ENCODE data around the gene CHRNA1. TPM values are rescaled to one million over a fixed set of nuclear protein-coding genes. Genes with fewer than 3 reads are reported as not detected.

Gene CHRNA1
- total RNA-seq, 4 donors from 2014 or later: not detected

- Histone ChIP-seq H3K4me1 (peaks cover 0 to 15% (median 2%) of the 10 kb centered on the region in 4 donors), H3K36me3 (no peaks in the 10 kb centered on the region), H3K27me3 (no peaks in the 10 kb centered on the region), H3K9me3 (no peaks in the 10 kb centered on the region), H3K4me3 (no peak overlapping the region), H3K27ac (no peak overlapping the region)
- 84 to 87% methylated on average over 5 of the region's 5 CpGs for WGBS, 2 donors
- DNase-seq (ENCODE audit: low spot score in 2 of 2): no peak
- no peak for TF ChIP-seq POLR2A (IDR thresholded peaks at IDR 0.05)
Measured at GRCh38 chr2:174779361-174779928, 15.2 kb upstream of the CHRNA1 start.

- Histone ChIP-seq H3K27me3 (no peaks in the 10 kb centered on the region), H3K27ac (peak overlapping the region in 2 of 4 donors; percentile 45 to 48), H3K36me3 (no peaks in the 10 kb centered on the region), H3K4me1 (peaks cover 0 to 15% (median 2%) of the 10 kb centered on the region in 4 donors), H3K9me3 (no peaks in the 10 kb centered on the region), H3K4me3 (no peak overlapping the region)
- peak; percentile 22 to 39 for DNase-seq (ENCODE audit: low spot score in 2 of 2)
- no peak for TF ChIP-seq CTCF (IDR thresholded peaks at IDR 0.05)
- no peak for TF ChIP-seq POLR2A (IDR thresholded peaks at IDR 0.05)
- TF ChIP-seq EP300 (IDR thresholded peaks at IDR 0.05): peak in 1 of 2 donors; percentile 53
- 52 to 62% methylated on average over 13 of the region's 13 CpGs for WGBS, 2 donors
Measured at GRCh38 chr2:174778085-174778981, 14.1 kb upstream of the CHRNA1 start.

- Histone ChIP-seq H3K36me3 (no peaks in the 10 kb centered on the region), H3K27me3 (no peaks in the 10 kb centered on the region), H3K9me3 (no peaks in the 10 kb centered on the region), H3K4me3 (no peak overlapping the region), H3K4me1 (peaks cover 0 to 15% (median 8%) of the 10 kb centered on the region in 4 donors), H3K27ac (no peak overlapping the region)
- 75 to 78% methylated on average over 5 of the region's 5 CpGs for WGBS, 2 donors
- no peak for DNase-seq (ENCODE audit: low spot score in 2 of 2)
- TF ChIP-seq POLR2A (IDR thresholded peaks at IDR 0.05) (no peak), EP300 (IDR thresholded peaks at IDR 0.05) (no peak), CTCF (IDR thresholded peaks at IDR 0.05) (no peak)
Measured at GRCh38 chr2:174777347-174778084, 13.2 kb upstream of the CHRNA1 start.

GRCh38 chr2:174776675-174777074 lies 12.4 kb upstream of the CHRNA1 start:
- no peak overlapping the region for H3K27ac ChIP-seq
- no peaks in the 10 kb centered on the region for H3K9me3 ChIP-seq
- no peaks in the 10 kb centered on the region for H3K36me3 ChIP-seq
- WGBS, 2 donors: 57 to 67% methylated on average over 3 of the region's 3 CpGs
- no peak overlapping the region for H3K4me3 ChIP-seq
- DNase-seq (ENCODE audit: low spot score in 2 of 2): no peak
- peaks cover 0 to 21% (median 13%) of the 10 kb centered on the region in 4 donors for H3K4me1 ChIP-seq
- no peaks in the 10 kb centered on the region for H3K27me3 ChIP-seq
- TF ChIP-seq POLR2A (IDR thresholded peaks at IDR 0.05) (no peak), EP300 (IDR thresholded peaks at IDR 0.05) (no peak), CTCF (IDR thresholded peaks at IDR 0.05) (no peak)

GRCh38 chr2:174776223-174776622 lies 12.0 kb upstream of the CHRNA1 start:
- TF ChIP-seq CTCF (IDR thresholded peaks at IDR 0.05) (no peak), EP300 (IDR thresholded peaks at IDR 0.05) (no peak), POLR2A (IDR thresholded peaks at IDR 0.05) (no peak)
- Histone ChIP-seq H3K9me3 (no peaks in the 10 kb centered on the region), H3K27me3 (no peaks in the 10 kb centered on the region), H3K36me3 (no peaks in the 10 kb centered on the region), H3K4me3 (no peak overlapping the region), H3K27ac (no peak overlapping the region), H3K4me1 (peaks cover 0 to 21% (median 13%) of the 10 kb centered on the region in 4 donors)
- DNase-seq (ENCODE audit: low spot score in 2 of 2): no peak
- WGBS, 2 donors: 76 to 77% methylated on average over 6 of the region's 6 CpGs
